Stomach (tissue), 9 donors: ENCODE data around the gene SLC30A10. TPM values are rescaled to one million over a fixed set of nuclear protein-coding genes. Genes with fewer than 3 reads are reported as not detected.

Source experiments
- DNase-seq, 2 donors: peaks; one replicate each; pipeline versions ENCODE4 v3.0.0 to v3.0.0-alpha.2; 2013 to 2019
- H3K27ac ChIP-seq, 5 donors: fragments of 200-600 bp in 4 of 5; sonication (generic) in 4 of 5; one replicate each; pipeline ENCODE4 v1.5.1; 2013 to 2019; ENCODE audit warnings: mild to moderate bottlenecking in 1 of 5, moderate library complexity in 1 of 5
- H3K27me3 ChIP-seq, 3 donors: fragments of 200-600 bp; sonication (generic); one replicate each; pipeline ENCODE4 v1.5.1; 2017 to 2019; ENCODE audit warnings: mixed run types in 1 of 3
- H3K36me3 ChIP-seq, 4 donors: fragments of 200-600 bp; sonication (generic); 1 replicate in 3 of 4; 2 replicates in 1 of 4; pipeline ENCODE4 v1.5.1; 2016 to 2019
- H3K4me1 ChIP-seq, 4 donors: fragments of 200-600 bp; sonication (generic); one replicate each; pipeline ENCODE4 v1.5.1; 2016 to 2019
- H3K4me3 ChIP-seq, 4 donors: fragments of 200-600 bp; sonication (generic) in 3 of 4; one replicate each; pipeline ENCODE4 v1.5.1; 2016 to 2019; ENCODE audit warnings: mild to moderate bottlenecking in 1 of 4
- H3K9me3 ChIP-seq, 4 donors: fragments of 200-600 bp; sonication (generic); one replicate each; pipeline ENCODE4 v1.5.1; 2016 to 2019
- EP300 ChIP-seq: sonication (generic); formaldehyde crosslinking; IDR thresholded peaks from one replicate; pipeline ENCODE4 v1.6.1; 2017; ENCODE audit warnings: antibody characterized with exemption
- POLR2A ChIP-seq, 4 donors: fragments of 450-650 bp; IDR thresholded peaks; one replicate each; pipeline ENCODE4 v1.6.1; 2016; ENCODE audit warnings: antibody characterized with exemption in 4 of 4, control low read depth in 2 of 4, mild to moderate bottlenecking in 1 of 4, moderate library complexity in 1 of 4
- POLR2AphosphoS5 ChIP-seq, 3 donors: sonication (generic); formaldehyde crosslinking; IDR thresholded peaks; one replicate each; pipeline ENCODE4 v1.6.1; 2016; ENCODE audit warnings: antibody characterized with exemption in 3 of 3
- WGBS, 5 donors: extraction: QIAGEN DNeasy Blood & Tissue Kit in 3 of 5; methylation state at CpG; one replicate each; pipeline versions ENCODE4 v1.1.5 to v1.1.7; 2013 to 2018; 5-methylcytosine and 5-hydroxymethylcytosine counted together
- intact Hi-C: fragments of 100-400 bp; cut with DNase I; formaldehyde crosslinking; loops from one replicate; pipeline ENCODE4 v1.15.1; 2023; ENCODE audit warnings: low total_unique reads
- polyA plus RNA-seq, 3 donors: library from polyadenylated mRNA; stranded (reverse); fragments of 200-250 nt; gene quantifications; one replicate each; pipeline ENCODE4 v1.2.3, GENCODE V29; 2013
- total RNA-seq, 5 donors: library from RNA; depleted of rRNA; stranded (reverse); fragments of >200 nt; gene quantifications; one replicate each; pipeline versions ENCODE4 v1.1.0 to v1.2.3, GENCODE V29; 2014 to 2016
- TF ChIP-seq, protein P1 (sequence below), 7 experiments: fragments of 450-650 bp in 4 of 7; fragments of 200-600 bp in 3 of 7; sonication (generic) in 3 of 7; IDR thresholded peaks; one replicate each; pipeline ENCODE4 v1.5.1; 2016 to 2019; ENCODE audit warnings: antibody characterized with exemption in 7 of 7, control low read depth in 2 of 7, mild to moderate bottlenecking in 1 of 7
- donor health status: healthy with polysubstance abuse.
- donor health status: Bipolar disorder and iron deficiency.
- donor health status: healthy.

Gene SLC30A10
- total and polyA plus RNA-seq, 8 donors, result 0.92 TPM; not detected in 7

DNA sequence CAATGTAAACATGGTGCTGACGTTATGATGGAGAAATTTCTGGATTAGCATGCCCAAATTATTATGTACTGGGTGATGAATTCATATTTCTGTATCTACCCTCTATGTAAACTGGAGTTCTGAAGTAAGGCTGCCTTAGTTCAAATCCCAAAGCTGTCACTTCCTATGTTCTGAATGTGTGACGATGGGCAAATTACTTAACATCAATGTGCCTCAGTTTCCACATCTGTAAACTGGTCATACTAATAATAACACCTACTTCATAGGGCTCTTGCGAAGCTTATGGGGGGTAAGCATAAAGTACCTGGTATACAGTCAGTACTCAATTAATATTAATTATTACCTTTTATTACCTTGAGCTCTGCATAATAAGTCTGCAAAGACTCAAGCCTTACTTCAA lies 45.6 kb downstream of the SLC30A10 start:
- intact Hi-C loops, result no loop called here
- no peaks in the 10 kb centered on the region for H3K9me3 ChIP-seq
- DNase-seq, result no peak
- TF ChIP-seq, protein P1, sequence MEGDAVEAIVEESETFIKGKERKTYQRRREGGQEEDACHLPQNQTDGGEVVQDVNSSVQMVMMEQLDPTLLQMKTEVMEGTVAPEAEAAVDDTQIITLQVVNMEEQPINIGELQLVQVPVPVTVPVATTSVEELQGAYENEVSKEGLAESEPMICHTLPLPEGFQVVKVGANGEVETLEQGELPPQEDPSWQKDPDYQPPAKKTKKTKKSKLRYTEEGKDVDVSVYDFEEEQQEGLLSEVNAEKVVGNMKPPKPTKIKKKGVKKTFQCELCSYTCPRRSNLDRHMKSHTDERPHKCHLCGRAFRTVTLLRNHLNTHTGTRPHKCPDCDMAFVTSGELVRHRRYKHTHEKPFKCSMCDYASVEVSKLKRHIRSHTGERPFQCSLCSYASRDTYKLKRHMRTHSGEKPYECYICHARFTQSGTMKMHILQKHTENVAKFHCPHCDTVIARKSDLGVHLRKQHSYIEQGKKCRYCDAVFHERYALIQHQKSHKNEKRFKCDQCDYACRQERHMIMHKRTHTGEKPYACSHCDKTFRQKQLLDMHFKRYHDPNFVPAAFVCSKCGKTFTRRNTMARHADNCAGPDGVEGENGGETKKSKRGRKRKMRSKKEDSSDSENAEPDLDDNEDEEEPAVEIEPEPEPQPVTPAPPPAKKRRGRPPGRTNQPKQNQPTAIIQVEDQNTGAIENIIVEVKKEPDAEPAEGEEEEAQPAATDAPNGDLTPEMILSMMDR (IDR thresholded peaks at IDR 0.05), result no peak
- no peak for TF ChIP-seq POLR2AphosphoS5 (IDR thresholded peaks at IDR 0.05)
- TF ChIP-seq POLR2A (IDR thresholded peaks at IDR 0.05), result no peak
- no peak for TF ChIP-seq EP300
- no peaks in the 10 kb centered on the region for H3K36me3 ChIP-seq
- no peak overlapping the region for H3K4me3 ChIP-seq
- no peak overlapping the region for H3K27ac ChIP-seq
- H3K4me1 ChIP-seq, result no peaks in the 10 kb centered on the region
- H3K27me3 ChIP-seq, result peaks cover 0 to 5% (median 0%) of the 10 kb centered on the region in 3 donors
- 68 to 72% (median 69%) methylated on average over 3 of the region's 3 CpGs for WGBS, 5 donors

DNA sequence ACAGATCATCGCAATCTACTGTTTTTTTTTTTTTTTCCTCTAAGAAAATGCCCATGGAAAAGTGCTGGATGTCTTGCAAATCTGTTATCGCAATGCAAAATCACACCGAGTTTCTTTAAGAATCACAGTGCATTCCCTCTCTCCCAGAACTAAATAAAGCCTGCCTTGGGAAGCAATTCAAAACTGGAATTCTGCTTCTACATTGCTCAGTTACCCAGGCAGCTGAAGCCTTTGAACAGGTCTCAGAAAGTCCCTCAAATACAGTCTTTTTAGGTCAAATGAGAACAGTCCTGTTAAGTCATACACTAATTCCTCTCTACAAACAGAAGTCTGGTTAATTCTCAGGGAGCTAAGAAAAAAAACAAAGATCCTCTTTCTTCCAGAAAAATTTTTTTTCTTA lies 46.3 kb downstream of the SLC30A10 start:
- TF ChIP-seq, protein P1 (IDR thresholded peaks at IDR 0.05), result no peak
- TF ChIP-seq POLR2A (IDR thresholded peaks at IDR 0.05) (no peak), EP300 (no peak), POLR2AphosphoS5 (IDR thresholded peaks at IDR 0.05) (no peak)
- H3K27me3 ChIP-seq, result peaks cover 0 to 5% (median 0%) of the 10 kb centered on the region in 3 donors
- intact Hi-C loops, result no loop called here

DNA sequence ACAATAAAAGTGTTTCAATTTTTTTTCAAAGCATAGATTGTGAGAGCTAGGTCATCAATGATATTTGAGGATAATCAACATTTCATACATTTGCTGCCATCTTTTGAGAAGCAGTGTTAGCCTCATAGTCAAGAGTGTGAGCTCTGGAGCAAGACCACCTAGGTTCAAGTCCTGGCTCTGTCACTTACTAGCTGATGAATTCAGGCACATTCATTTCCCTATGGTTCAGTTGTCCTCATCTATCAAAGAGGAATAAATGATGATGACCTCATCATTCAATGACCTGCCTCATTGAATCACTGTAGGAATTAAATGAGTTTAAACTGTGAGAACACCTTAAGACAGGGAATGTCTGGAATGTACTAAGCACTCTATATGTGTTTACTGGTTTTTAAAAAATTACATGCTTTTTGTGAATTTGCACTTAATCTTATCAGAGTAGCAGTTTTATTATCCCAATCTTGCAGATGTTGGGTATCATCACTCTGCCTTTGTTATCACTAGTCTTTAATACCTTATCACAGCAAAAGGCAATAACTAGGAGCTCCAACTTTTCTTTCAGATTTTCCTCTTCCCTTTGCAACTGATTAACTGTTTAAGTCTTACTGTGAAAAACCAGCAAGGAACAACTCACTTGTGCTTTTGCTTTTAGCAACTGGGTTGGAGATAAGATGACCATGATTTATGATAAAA lies 47.4 kb downstream of the SLC30A10 start:
- Histone ChIP-seq H3K9me3 (no peaks in the 10 kb centered on the region), H3K4me1 (no peaks in the 10 kb centered on the region), H3K4me3 (no peak overlapping the region), H3K36me3 (no peaks in the 10 kb centered on the region), H3K27me3 (peaks cover 0 to 10% (median 0%) of the 10 kb centered on the region in 3 donors), H3K27ac (no peak overlapping the region)
- no peak for DNase-seq
- intact Hi-C loops, result no loop called here
- no peak for TF ChIP-seq POLR2A (IDR thresholded peaks at IDR 0.05)
- TF ChIP-seq POLR2AphosphoS5 (IDR thresholded peaks at IDR 0.05), result no peak
- TF ChIP-seq EP300, result no peak
- TF ChIP-seq, protein P1 (IDR thresholded peaks at IDR 0.05), result no peak

More for the DNA sequence above, 46.3 kb downstream of the SLC30A10 start:
- H3K36me3 ChIP-seq, result no peaks in the 10 kb centered on the region
- H3K27ac ChIP-seq, result no peak overlapping the region
- 69 to 86% (median 78%) methylated on average over 3 of the region's 3 CpGs for WGBS, 5 donors
- no peak overlapping the region for H3K4me3 ChIP-seq
- DNase-seq, result no peak
- no peaks in the 10 kb centered on the region for H3K4me1 ChIP-seq
- H3K9me3 ChIP-seq, result no peaks in the 10 kb centered on the region

DNA sequence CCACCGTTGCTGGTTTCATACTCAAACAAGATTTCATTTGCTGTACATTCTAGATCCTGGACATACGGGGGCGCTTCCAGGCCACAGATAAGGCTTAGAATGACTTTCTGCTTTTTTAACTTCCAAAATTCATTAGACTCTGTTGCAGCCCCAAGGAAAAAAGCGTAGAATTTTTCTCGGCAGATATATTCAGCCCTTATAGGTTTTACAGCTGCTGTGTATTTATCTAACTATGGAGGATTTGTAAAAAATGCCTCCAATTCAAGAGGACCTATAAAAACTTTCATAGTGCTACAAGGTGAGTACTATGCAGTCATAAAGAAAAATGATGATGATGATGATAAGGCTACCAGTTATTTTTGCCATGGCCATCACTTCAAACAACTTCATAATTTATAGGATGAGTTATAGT lies 51.6 kb downstream of the SLC30A10 start:
- TF ChIP-seq, protein P1 (IDR thresholded peaks at IDR 0.05), result no peak
- TF ChIP-seq POLR2A (IDR thresholded peaks at IDR 0.05), result no peak
- no peak for TF ChIP-seq POLR2AphosphoS5 (IDR thresholded peaks at IDR 0.05)
- TF ChIP-seq EP300, result no peak
- DNase-seq, result no peak
- Histone ChIP-seq H3K27me3 (peaks cover 0 to 10% (median 0%) of the 10 kb centered on the region in 3 donors), H3K27ac (no peak overlapping the region), H3K9me3 (no peaks in the 10 kb centered on the region), H3K36me3 (no peaks in the 10 kb centered on the region), H3K4me1 (no peaks in the 10 kb centered on the region), H3K4me3 (no peak overlapping the region)
- WGBS, 5 donors, result 59 to 67% (median 63%) methylated on average over 5 of the region's 5 CpGs
- intact Hi-C loops, result no loop called here
